Dendritic cell treated with granulocyte-macrophage colony-stimulating factor and Interleukin-4, amounts not matched to agents 40 ng/mL and 50 ng/mL, for 4 days (primary cell): Measurements from ENCODE around the gene OTUD7B.
"Not testable (repeated sequence)": the region's sequence is repeated elsewhere in the genome, so short reads cannot be mapped to it uniquely, and the experiment has no call there.

Experiments used
- H3K27ac Mint-ChIP-seq: one replicate; pipeline ENCODE4 v1.8.0; 2022; ENCODE audit warnings: mild to moderate bottlenecking, mixed read lengths
- H3K27me3 Mint-ChIP-seq: one replicate; pipeline ENCODE4 v1.8.0; 2022; ENCODE audit warnings: mild to moderate bottlenecking, mixed read lengths
- H3K36me3 Mint-ChIP-seq: one replicate; pipeline ENCODE4 v1.8.0; 2022; ENCODE audit warnings: low read depth, mixed read lengths
- H3K4me1 Mint-ChIP-seq: one replicate; pipeline ENCODE4 v1.8.0; 2022; ENCODE audit warnings: low read depth, mixed read lengths
- H3K4me3 Mint-ChIP-seq: one replicate; pipeline ENCODE4 v1.8.0; 2022; ENCODE audit warnings: mild to moderate bottlenecking, moderate library complexity, mixed read lengths
- H3K9me3 Mint-ChIP-seq: one replicate; pipeline ENCODE4 v1.8.0; 2022; ENCODE audit warnings: mixed read lengths
- intact Hi-C: fragments of 100-400 bp; cut with micrococcal nuclease; formaldehyde crosslinking; loops from one replicate; pipeline ENCODE4 v1.15.0; 2022

The OTUD7B gene

DNA sequence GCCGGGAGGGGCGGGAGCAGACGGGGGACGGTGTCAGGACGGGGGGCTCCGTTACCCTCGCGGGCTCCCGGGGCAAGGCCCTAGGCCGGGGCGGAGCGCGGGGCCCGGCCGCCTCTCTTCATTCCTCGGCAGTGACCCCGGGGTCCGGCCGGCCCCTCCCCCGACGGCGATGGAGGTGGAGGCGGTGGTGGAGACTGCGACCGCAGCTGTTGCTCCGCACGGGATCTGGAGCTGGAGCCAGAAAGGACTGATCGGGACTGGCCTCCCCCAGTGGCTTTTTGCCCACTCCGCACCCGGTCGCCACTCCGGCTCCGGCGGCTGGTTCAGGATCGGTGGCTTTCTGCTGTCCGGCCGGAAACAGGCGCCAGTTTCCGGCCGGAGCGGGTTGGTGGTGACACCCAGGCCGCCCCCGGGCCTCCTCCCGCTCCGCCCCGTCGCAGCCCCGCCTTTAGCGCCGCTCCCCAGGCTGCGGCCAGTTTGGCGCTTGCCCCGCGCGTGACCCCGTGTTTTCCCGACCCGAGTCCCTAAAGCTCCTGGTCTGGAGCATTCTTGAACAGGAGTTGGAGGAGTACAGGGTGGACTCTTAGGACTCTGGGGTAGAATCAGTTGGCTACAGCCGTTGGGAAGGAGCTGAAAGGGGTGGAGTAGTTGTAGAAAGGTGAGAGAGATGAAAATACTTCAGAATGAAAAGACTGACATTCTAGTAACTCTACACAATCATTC is at the start of gene OTUD7B:
OTUD7B (minus strand) TSS at position 334 of the 723 bp plus-strand sequence. CDS start 33,216 bp downstream, outside the sequence.
- intact Hi-C loops, result no loop called here
- peaks cover 11% of the 10 kb centered on the region for H3K36me3 Mint-ChIP-seq
- peaks cover 89% of the 10 kb centered on the region for H3K27me3 Mint-ChIP-seq
- H3K4me1 Mint-ChIP-seq, result peaks cover 30% of the 10 kb centered on the region
- peak within 1 kb of the TSS; percentile 91 for H3K4me3 Mint-ChIP-seq
- H3K27ac Mint-ChIP-seq, result peak within 1 kb of the TSS; percentile 81
- H3K9me3 Mint-ChIP-seq, result no peaks in the 10 kb centered on the region

DNA sequence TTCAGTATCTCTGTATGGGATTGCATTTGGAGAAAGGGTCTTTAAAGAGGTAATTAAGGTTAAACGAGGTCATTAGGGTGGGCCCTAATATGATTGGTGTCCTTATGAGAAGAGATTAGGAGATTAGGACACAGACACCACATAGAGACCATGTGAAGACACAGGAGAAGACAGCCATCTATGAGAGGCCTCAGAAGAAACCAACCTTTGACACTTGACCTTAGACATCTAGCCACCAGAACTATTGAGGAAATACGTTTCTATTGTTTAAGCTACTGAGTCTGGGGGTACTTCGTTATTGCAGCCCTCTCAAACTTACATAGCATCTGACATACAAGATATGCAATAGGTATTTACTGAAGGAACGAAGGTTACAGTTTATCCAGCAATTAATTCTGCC is 49.7 kb upstream of the OTUD7B start:
- peaks cover 5% of the 10 kb centered on the region for H3K4me1 Mint-ChIP-seq
- H3K4me3 Mint-ChIP-seq, result no peak overlapping the region
- no peak overlapping the region for H3K27ac Mint-ChIP-seq
- peaks cover 12% of the 10 kb centered on the region for H3K27me3 Mint-ChIP-seq
- intact Hi-C loops, result no loop called here
- H3K9me3 Mint-ChIP-seq, result no peaks in the 10 kb centered on the region
- peaks cover 6% of the 10 kb centered on the region for H3K36me3 Mint-ChIP-seq

DNA sequence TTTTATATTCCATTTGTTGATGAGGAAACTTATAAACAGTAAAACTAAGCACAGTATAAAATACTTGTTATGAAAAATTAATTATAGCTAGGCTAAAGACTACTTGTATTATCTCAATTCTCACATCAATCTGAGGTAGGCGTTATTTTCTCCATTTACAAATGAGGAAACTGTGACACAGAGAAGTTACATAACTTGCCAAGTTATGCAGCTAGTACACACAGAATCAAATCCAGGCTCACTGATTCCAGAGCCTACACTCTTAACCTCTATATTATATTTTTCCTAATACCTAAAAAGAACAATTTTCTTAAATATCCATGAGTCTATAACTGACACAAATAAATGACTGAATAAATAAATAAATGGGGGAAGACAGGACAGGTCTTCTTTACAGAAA is 45.9 kb upstream of the OTUD7B start:
- Mint-ChIP-seq H3K27me3 (peaks cover 8% of the 10 kb centered on the region), H3K4me1 (peaks cover 22% of the 10 kb centered on the region), H3K4me3 (no peak overlapping the region), H3K36me3 (no peaks in the 10 kb centered on the region), H3K9me3 (no peaks in the 10 kb centered on the region), H3K27ac (no peak overlapping the region)
- intact Hi-C loops, result no loop called here

DNA sequence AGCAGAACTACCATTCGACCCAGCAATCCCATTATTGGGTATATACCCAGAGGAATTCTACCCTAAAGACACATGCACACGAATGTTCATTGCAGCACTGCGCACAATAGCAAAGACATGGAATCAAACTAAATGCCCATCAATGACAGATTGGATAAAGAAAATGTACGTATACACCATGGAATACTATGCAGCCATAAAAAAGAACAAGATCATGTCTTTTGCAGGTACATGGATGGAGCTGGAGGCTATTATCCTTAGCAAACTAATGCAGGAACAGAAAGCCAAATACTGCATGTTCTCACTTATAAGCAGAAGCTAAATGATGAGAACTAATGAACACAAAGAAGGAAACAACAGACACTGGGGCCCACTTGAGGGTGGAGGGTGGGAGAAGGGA is 45.0 kb upstream of the OTUD7B start:
- intact Hi-C loops, H3K27ac Mint-ChIP-seq, H3K36me3 Mint-ChIP-seq, H3K9me3 Mint-ChIP-seq, H3K27me3 Mint-ChIP-seq, H3K4me3 Mint-ChIP-seq: not testable (repeated sequence)
- H3K4me1 Mint-ChIP-seq, result peaks cover 22% of the 10 kb centered on the region

DNA sequence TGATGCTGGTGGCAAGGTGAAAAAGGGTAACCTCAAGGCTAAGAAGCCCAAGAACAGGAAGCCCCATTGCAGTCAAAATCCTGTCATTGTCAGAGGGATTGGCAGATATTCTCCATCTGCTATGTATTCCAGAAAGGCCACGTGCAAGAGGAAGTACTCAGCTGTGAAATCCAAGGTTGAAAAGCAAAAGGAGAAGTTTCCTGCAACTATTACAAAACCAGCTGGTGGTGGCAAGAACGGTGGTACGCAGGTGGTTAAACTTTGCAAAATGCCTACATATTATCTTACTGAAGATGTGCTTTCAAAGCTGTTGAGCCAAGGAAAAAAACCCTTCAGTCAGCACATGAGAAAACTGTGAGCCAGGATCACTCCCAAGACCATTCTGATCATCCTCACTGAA is 43.4 kb upstream of the OTUD7B start:
- H3K36me3 Mint-ChIP-seq, result no peaks in the 10 kb centered on the region
- H3K27ac Mint-ChIP-seq, result no peak overlapping the region
- H3K27me3 Mint-ChIP-seq, result peaks cover 11% of the 10 kb centered on the region
- intact Hi-C loops, result no loop called here
- H3K4me1 Mint-ChIP-seq, result peaks cover 22% of the 10 kb centered on the region
- no peaks in the 10 kb centered on the region for H3K9me3 Mint-ChIP-seq
- no peak overlapping the region for H3K4me3 Mint-ChIP-seq

DNA sequence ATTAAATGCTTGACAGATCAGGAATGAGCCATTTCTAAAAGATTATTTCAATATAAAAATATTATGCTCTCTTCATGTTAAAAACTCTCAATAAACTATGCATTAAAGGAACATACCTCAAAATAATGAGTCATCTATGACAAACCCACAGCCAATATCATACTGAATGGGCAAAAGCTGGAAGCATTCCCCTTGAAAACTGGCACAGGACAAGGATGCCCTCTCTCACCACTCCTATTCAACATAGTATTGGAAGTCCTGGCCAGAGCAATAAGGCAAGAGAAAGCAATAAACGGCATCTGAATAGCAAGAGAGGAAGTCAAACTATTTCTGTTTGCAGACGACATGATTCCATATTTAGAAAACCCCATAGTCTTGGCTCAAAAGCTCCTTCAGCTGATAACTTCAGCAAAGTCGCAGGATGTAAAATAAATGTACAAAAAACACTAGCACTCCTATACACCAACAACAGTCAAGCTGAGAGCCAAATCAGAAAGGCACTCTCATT is 41.4 kb upstream of the OTUD7B start:
- H3K27ac Mint-ChIP-seq, H3K36me3 Mint-ChIP-seq, intact Hi-C loops, H3K9me3 Mint-ChIP-seq, H3K4me3 Mint-ChIP-seq: not testable (repeated sequence)
- Mint-ChIP-seq H3K27me3 (peaks cover 25% of the 10 kb centered on the region), H3K4me1 (peaks cover 22% of the 10 kb centered on the region)

DNA sequence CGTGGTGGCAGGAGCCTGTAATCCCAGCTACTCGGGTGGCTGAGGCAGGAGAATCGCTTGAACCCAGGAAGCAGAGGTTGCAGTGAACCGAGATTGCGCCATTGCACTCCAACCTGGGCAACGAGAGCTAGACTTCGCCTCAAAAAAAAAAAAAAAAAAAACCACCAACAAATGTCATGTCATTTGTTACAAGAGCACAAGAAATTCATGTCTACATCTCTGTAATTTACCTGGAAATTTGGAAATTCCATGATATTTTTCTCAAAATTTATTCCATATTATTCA is 40.5 kb upstream of the OTUD7B start:
- peaks cover 22% of the 10 kb centered on the region for H3K4me1 Mint-ChIP-seq
- no peak overlapping the region for H3K27ac Mint-ChIP-seq
- no peaks in the 10 kb centered on the region for H3K9me3 Mint-ChIP-seq
- intact Hi-C loops, result no loop called here
- peaks cover 32% of the 10 kb centered on the region for H3K27me3 Mint-ChIP-seq
- H3K36me3 Mint-ChIP-seq, result no peaks in the 10 kb centered on the region
- no peak overlapping the region for H3K4me3 Mint-ChIP-seq

DNA sequence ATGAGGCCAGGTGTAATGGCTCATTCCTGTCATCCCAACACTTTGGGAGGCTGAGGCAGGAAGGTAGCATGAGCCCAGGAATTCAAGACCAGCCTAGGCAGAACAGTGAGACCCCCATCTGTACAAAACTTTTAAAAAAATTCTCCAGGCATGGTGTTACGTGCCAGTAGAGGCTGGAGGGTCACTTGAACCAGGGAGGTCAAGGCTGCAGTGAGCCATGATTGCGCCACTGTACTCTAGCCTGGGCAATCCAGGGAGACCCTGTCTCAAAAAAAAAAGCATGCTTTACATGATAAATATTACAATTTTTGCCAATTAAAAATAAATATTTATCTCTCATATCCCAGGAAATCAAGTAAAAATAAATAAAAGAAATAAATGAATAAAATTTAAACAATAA is 39.4 kb upstream of the OTUD7B start:
- H3K36me3 Mint-ChIP-seq, result no peaks in the 10 kb centered on the region
- intact Hi-C loops, result loop anchor here (1.0 kb wide), 1 partner anchor 88 kb away; no protein-coding TSS in a partner anchor
- no peak overlapping the region for H3K27ac Mint-ChIP-seq
- H3K4me3 Mint-ChIP-seq, result no peak overlapping the region
- H3K4me1 Mint-ChIP-seq, result peaks cover 22% of the 10 kb centered on the region
- H3K9me3 Mint-ChIP-seq, result no peaks in the 10 kb centered on the region
- peaks cover 37% of the 10 kb centered on the region for H3K27me3 Mint-ChIP-seq

DNA sequence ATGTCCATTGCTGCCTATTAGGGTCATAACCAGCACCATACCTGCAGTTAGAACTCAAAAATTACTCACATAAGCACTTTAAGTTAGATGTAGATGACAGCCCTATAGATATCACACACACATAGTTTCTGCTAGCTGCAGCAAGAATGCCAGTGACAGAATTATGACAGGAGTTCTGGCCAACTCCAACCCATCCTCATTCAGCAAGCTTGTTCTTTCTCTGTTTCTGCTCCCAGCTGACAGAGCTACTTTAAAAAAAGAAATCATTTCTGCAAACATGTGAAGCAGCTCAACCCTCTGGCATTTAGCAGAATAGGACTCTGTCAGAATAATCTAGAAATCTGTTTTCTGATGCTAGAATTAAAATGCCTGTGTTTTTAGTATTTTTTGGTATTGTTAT is 23.8 kb upstream of the OTUD7B start:
- intact Hi-C loops, result no loop called here
- Mint-ChIP-seq H3K27me3 (peaks cover 58% of the 10 kb centered on the region), H3K4me3 (no peak overlapping the region), H3K9me3 (no peaks in the 10 kb centered on the region), H3K27ac (no peak overlapping the region), H3K36me3 (no peaks in the 10 kb centered on the region), H3K4me1 (no peaks in the 10 kb centered on the region)

DNA sequence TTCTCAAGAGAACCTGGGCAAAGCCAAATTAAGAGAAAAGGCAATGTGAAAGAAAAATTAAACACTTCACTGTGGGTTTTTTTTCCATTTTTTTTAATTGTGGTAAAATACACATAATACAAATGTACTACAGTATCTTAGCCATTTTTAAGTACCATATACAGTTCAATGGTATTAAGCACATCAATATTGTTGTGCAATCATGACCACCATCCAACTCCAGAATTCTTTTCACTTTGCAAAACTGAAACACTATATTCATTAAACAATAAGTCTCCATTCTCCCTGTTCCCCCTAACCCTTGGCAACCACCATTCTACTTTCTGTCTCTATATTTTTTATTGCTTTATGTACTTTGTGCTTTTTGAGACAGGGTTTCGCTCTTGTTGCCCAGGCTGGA is 17.8 kb upstream of the OTUD7B start:
- intact Hi-C loops, result loop anchor here (5.0 kb wide), 1 partner anchor 46 kb away; no protein-coding TSS in a partner anchor
- no peaks in the 10 kb centered on the region for H3K9me3 Mint-ChIP-seq
- no peaks in the 10 kb centered on the region for H3K36me3 Mint-ChIP-seq
- no peak overlapping the region for H3K27ac Mint-ChIP-seq
- no peak overlapping the region for H3K4me3 Mint-ChIP-seq
- peaks cover 61% of the 10 kb centered on the region for H3K27me3 Mint-ChIP-seq
- no peaks in the 10 kb centered on the region for H3K4me1 Mint-ChIP-seq

DNA sequence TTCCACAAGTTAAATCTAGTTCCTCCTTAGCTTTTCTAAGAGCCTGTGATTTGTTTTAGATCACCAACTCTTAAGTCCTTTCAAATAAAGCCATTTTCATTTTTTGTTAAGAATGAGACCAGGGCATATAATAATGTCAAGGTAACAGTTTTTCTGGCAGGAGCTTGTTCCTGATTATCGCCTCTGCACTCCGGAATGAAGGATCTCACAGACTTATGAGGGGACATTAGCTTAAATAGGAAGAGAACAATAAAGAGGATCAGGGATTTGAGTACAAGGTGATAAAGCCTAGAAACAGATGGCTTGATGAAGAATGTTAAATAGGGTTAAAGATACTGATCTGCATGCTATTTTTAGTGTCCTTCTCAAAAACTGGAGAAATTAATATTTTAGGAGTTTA is 13.6 kb upstream of the OTUD7B start:
- Mint-ChIP-seq H3K27ac (no peak overlapping the region), H3K27me3 (peaks cover 77% of the 10 kb centered on the region), H3K36me3 (no peaks in the 10 kb centered on the region), H3K4me3 (no peak overlapping the region), H3K9me3 (no peaks in the 10 kb centered on the region), H3K4me1 (no peaks in the 10 kb centered on the region)
- intact Hi-C loops, result no loop called here

DNA sequence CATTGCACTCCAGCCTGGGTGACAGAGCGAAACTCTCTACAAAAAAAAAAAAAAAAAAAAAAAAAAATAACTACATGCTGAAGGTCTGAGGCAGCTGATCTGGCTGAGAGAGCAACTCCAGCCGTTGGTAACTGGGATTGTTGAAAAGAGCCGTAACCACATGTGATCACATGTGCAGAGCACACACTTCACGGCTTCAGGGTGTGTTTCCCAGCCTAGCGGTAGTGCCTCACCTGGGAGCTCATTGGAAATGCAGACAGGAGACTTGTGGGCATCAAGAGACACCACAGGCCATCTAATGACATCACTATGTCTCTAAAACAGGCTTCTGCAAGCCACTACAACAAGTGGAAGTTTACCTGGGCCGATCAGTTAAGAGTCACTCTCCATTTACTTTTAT is 11.8 kb upstream of the OTUD7B start:
- intact Hi-C loops, result no loop called here

DNA sequence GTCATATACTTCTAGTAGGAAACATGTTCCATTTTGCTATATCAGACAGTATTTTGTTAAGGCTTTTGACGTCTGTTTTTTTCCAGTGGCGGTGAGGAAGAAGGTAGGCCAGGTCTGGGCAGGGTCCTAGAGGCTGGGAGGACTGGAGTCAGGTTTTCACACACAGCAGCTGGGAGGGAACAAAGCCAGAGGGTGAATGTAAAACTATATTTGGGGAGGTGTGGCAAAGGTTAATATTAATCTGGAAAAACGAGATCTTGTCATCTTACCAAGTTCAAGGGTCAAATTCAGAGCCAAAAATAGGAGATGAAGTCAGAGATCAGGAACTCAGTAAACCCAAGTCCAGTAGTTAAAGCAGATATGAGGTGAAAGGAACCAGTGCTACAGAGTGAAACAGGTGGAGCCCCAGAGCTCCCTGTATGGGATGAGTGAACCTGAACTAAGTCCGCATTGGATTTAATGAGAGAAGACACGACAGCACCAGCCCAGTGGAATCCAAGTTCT is 10.7 kb upstream of the OTUD7B start:
- no peaks in the 10 kb centered on the region for H3K36me3 Mint-ChIP-seq
- intact Hi-C loops, result no loop called here
- no peak overlapping the region for H3K4me3 Mint-ChIP-seq
- H3K9me3 Mint-ChIP-seq, result no peaks in the 10 kb centered on the region
- H3K27ac Mint-ChIP-seq, result no peak overlapping the region
- H3K27me3 Mint-ChIP-seq, result peaks cover 92% of the 10 kb centered on the region
- H3K4me1 Mint-ChIP-seq, result peaks cover 6% of the 10 kb centered on the region

More for the DNA sequence above, 11.8 kb upstream of the OTUD7B start:
- Mint-ChIP-seq H3K27ac (no peak overlapping the region), H3K9me3 (no peaks in the 10 kb centered on the region), H3K4me1 (peaks cover 6% of the 10 kb centered on the region), H3K27me3 (peaks cover 90% of the 10 kb centered on the region), H3K4me3 (no peak overlapping the region), H3K36me3 (no peaks in the 10 kb centered on the region)

DNA sequence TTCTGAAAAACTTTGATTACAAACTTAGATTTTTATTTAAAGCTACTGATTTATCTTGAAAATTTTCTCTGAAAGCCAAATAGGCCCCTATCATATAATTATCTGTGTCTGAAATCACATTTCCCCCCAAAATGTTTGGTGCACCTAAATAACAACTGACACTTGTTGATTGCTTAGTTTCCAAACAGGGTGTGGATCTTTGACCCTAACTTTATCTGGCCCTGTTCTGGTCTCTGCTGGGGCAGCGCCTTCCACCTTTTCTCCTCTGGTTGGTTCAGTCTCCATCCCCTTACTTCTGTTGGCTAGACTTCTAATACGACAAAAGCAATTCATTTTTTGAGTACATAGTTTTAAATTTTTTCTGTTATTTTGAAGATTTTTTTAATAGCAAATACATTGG is 10.2 kb upstream of the OTUD7B start:
- Mint-ChIP-seq H3K9me3 (no peaks in the 10 kb centered on the region), H3K4me3 (no peak overlapping the region), H3K4me1 (peaks cover 7% of the 10 kb centered on the region), H3K36me3 (no peaks in the 10 kb centered on the region), H3K27me3 (peaks cover 94% of the 10 kb centered on the region), H3K27ac (no peak overlapping the region)
- intact Hi-C loops, result no loop called here

DNA sequence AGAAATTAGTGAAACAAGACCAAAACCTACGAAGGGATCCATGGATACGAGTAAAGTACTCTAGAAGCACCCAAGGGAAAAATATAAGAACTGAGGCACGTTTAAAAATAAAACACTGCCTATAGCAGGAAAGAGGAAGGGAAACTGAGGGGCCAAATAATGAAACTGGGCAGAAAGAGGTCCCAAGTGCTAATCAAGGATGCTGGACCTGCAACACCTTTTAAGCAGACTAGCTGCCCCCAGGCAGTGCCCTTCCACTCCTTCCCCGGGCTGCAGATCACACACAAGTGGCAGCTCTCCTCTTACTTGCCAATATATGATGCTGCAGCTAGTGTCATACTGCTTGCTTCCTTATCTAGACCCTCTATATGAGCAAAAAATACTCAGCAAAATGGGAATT is 7.6 kb upstream of the OTUD7B start:
- Mint-ChIP-seq H3K9me3 (no peaks in the 10 kb centered on the region), H3K4me1 (peaks cover 12% of the 10 kb centered on the region), H3K27ac (no peak overlapping the region), H3K36me3 (no peaks in the 10 kb centered on the region), H3K4me3 (no peak overlapping the region), H3K27me3 (peaks cover 91% of the 10 kb centered on the region)
- intact Hi-C loops, result no loop called here
